Iris pigment epithelial cell (primary cell): ENCODE results near the gene ATP5MC3.
"Not testable (repeated sequence)": the region's sequence is repeated elsewhere in the genome, so short reads cannot be mapped to it uniquely, and the experiment has no call there.

Experiments used
- DNase-seq: peaks from one replicate; pipeline ENCODE4 v3.0.0-alpha.2; 2011; ENCODE audit warnings: low read depth

The ATP5MC3 gene

DNA sequence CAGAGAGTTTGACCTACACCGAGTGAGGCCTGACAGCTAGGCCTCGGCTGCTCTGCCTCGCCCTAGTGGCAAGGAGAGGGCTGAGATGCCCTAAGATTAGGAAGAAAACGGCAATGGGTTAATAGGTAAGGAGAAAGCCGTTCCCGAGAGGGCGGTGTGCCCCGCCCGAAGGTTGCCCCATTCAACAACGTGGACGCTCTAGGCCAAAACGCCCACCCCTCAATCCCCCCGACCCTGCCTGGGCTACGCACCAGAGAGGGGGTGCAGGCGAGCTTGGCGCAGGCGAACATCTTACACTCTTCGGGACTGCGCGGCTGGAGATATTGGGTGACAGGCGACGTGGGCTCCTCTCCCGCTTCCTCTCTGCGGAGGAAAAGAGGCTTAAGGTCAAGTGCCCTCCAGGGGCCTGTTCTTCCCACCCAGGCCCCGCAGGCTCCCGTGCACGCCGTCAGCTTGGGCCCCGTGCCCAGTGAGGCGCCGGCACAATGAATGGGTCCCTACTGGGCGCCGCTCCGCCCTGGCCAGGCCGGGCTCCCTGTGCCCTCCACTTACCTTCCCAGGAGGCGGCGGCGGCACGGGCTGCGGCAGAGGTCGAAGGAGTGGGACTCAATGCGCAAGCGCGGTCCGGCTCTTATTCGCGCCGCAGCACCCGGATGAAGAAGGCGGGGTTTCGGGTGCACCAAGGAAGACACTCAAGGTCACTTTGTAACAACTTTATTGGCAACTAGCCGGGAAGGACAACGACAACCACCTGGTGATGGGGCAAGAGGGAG, at the start of gene ATP5MC3:
TSS of gene ATP5MC3 (minus strand) at position 607 of the 773 bp plus-strand sequence. CDS start at position 290, 317 bp downstream.
- DNase-seq: peak; percentile 94

DNA sequence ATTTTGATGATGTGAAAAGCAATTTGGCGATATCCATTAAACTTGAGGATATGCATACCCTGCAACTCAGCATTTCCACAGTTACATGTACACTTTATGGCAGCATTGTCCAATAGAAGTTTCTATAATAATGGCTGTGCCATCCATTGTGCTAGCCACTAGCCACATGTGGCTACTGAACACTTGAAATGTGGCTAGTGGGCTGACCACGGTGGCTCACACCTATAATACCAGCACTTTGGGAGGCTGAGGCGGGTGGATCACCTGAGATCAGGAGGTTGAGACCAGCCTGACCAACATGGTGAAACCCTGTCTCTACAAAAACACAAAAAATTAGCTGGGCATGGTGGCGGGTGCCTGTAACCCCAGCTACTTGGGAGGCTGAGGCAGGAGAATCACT, 47.1 kb upstream of the ATP5MC3 start:
- DNase-seq: not testable (repeated sequence)

DNA sequence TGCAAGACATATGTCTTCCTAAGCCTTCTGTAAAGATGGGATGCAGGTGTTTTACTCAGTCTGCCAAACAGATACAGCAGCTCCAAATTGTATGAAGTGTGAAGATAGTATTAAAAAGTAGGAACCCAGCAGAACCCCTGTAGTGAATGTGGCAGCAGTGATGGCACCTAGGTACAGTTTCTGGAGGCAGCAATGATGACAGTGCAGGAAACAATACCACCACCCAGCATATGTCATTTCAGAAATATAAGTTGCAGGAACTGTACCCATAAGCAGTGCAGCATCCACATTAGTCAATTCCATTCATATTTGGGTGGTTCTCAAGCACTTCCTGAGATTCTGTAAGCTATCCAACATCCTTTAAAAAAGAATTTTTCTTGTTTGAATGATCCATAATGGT, 46.7 kb upstream of the ATP5MC3 start:
- DNase-seq: no peak

DNA sequence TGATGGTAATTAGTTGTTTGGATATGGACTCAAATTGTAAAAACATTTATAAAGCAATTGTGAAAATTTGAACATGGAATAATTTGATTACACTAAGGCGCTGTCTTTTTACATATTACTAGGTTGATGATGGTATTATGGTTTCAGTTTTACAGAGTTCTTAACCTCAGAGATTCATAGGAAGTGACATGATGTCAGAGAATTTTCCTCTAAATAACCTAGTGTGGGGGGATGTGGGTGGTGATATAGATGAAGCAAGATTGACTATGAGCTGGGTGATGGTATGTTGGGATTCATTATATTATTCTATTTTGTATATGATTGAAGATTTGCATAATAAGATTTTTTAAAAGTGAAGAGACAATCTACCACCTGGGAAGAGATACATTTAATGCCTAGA, 45.9 kb upstream of the ATP5MC3 start:
- peak; percentile 5 for DNase-seq

- no peak for DNase-seq
Measured at GRCh38 chr2:175220075-175220474, 38.6 kb upstream of the ATP5MC3 start.

DNA sequence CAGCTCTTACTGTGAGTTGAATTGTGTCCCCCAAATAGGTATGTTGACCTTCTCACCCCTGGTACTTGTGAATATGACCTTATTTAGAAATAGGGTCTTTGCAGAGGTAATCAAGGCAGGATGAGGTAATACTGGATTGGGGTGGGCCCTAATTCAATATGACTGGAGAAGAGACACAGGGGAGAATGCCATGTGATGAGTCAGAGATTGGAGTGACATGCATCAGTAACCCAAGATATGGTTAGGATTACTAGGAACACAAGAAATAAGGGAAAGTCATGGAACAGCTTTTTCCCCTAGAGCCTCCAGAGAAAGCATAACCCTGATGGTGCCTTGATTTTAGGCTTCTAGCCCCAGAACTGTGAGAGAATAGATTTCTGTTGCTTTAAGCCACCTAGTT, 37.0 kb upstream of the ATP5MC3 start:
- no peak for DNase-seq

- DNase-seq: no peak
Measured at GRCh38 chr2:175207741-175208438, 26.4 kb upstream of the ATP5MC3 start.

DNA sequence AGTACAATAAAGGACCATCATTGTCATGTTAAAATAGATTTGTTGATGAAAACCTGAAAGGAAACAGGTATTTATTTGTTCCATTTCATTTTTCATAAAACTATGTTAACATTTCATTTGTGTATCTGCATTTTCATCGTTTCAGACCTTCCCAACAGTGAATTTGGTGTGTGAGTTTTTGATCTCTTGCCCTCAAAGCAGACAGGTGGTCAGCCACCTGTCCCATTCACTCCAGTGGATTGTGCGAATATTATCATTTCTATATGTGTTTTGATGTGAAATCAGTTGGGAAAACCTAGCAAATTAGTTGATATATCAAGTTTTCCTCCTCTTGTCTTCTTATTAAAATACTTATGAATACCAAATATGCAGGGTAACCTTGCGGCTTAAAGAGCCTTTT, 25.4 kb upstream of the ATP5MC3 start:
- no peak for DNase-seq

DNA sequence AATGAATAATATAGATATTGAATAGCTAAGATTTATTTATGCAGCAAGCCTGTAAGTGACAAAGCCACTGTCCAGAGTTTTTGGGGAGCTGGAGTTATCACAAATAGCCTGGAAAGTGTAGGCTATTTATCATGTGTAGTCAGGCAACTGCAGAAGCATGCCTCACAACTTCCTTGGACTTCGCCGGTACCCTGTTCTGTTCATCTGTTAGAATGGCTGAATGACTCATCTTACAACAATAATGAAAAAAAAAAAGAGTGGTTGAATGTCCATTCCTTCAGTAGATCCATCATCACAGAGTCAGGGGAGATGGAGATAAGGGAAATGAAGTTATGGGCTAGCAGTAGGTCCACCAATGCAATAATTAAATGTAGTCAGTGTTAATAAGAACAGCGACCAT, 24.0 kb upstream of the ATP5MC3 start:
- peak; percentile 54 for DNase-seq

GRCh38 chr2:175203621-175204496, 22.3 kb upstream of the ATP5MC3 start:
- peak; percentile 57 for DNase-seq

DNA sequence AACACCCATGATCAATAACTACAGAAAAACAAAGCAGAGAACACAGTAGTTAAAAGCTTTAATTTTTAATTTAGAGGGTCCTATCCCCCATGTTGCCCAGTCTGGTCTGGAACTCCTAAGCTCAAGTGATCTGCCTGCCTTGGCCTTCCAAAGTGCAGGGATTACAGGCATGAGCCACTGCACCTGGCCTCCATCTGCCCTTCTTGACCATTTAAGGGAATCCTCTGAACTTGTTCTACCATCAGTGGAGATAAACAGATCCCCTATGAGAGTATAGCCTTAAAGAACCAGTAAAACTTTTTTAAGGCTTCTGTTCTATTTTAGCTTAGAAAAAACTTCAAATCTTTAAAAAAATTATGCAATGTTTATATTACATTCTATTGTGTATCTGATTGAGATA, 13.5 kb upstream of the ATP5MC3 start:
- DNase-seq: no peak

DNA sequence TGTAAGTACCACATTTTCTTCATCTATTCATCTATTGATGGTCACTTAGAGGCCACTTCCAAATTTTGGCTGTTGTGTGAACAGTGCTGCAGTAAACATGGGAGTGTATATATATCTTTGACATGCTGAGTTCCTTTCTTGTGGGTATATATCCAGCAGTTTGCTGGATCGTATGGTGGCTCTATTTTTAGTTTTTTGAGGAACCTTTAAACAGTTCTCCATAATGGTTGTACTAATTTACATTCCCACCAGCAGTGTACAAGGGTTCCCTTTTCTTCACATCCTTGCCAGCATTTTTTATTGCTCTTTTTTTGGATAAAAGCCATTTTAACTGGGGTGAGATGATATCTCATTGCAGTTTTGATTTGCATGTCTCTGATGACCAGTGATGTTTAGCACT, 7.3 kb upstream of the ATP5MC3 start:
- DNase-seq: no peak

- DNase-seq: peak; percentile 19
Measured at GRCh38 chr2:175187378-175187777, 5.9 kb upstream of the ATP5MC3 start.

- DNase-seq: no peak
Measured at GRCh38 chr2:175183674-175184073, 2.2 kb upstream of the ATP5MC3 start.

DNA sequence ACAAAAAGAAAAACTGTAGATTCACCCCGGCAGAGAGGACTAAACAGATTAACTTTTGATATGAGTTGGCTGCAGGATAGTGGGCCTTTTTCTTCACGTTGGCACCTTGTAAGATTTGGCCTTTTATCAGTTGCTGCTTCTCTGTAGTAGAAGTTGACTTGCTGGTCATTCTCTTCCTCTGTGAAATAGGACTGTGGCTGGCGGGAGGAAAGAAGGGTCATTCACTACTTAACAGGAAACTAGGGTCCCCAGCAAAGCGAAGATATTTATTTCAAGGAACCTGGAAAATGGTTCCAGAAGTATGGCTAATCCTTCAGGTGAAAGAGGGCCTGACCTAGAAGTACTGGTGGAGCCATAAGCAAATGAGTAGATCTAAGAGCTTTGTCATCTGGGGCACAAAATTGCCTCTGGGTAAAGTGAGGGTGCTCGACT, 383 bp upstream of the ATP5MC3 start:
- no peak for DNase-seq

GRCh38 chr2:175180701-175181103, 808 bp downstream of the ATP5MC3 start:
- peak; percentile 54 for DNase-seq

GRCh38 chr2:175176624-175177023, 4.9 kb downstream of the ATP5MC3 start:
- DNase-seq: no peak

- peak; percentile 53 for DNase-seq
Measured at GRCh38 chr2:175175896-175176295, 5.6 kb downstream of the ATP5MC3 start.

DNA sequence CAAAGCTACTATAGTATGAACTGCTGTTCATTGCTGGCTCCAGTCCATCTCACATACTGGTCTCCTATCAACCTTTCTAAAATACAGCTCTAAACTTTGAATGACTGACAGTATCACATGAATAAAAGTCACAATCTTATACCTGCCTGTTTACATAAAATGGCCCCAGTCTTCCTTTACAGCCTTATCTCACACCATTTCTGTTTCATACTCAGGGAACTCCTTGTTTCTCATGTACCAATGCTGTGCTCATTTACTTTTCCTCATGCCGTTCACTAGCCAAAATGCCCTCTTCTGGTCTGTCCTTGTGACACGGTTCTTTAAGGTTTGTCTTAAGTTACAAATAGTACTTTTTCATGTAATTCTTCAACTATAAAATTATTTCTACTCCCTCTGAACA, 6.2 kb downstream of the ATP5MC3 start:
- no peak for DNase-seq

GRCh38 chr2:175170659-175171304, 10.7 kb downstream of the ATP5MC3 start:
- no peak for DNase-seq

GRCh38 chr2:175169191-175169590, 12.3 kb downstream of the ATP5MC3 start:
- DNase-seq: no peak

- DNase-seq: no peak
Measured at GRCh38 chr2:175168564-175168945, 13.0 kb downstream of the ATP5MC3 start.
